Measurements from ENCODE around the gene GOLGB1. TPM values are rescaled to one million over a fixed set of nuclear protein-coding genes. Genes with fewer than 3 reads are reported as not detected.

Gene GOLGB1
- polyA plus RNA-seq, 2 of the 4 experiments (the other 2 are of a cell fraction) = 11.9 to 27.0 TPM

DNA sequence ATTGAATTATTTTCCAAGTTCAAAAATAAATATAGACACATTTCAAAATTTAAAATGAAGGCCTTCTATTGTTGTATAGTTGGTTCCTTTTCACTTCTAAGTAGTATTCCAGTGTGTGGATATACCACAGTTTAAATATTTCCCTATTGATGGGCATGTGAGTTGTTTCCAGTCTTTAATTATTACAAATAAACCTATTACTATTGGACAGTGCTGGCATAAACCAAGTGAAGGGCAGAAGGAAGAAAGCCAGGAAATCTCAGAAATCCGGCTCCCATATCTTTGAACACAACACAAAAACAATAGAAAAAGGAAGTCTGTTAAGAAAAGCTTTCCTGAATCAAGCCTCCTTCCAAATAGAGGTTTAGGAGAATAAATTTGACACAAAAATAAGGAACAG, 26.1 kb downstream of the GOLGB1 start:
- ATAC-seq (no peak), FAIRE-seq (no peak), DNase-seq (ENCODE audit: low read depth in 1 of 2, low spot score in 1 of 2) (no peak)
- Histone ChIP-seq H3K9me3 (no peaks in the 10 kb centered on the region), H3K4me2 (no peak overlapping the region), H3K4me1 (peaks cover 3% of the 10 kb centered on the region; the same call in 1 of the 3 replicates), H3K27ac (no peak overlapping the region), H3K4me3 (no peak overlapping the region)
- POLR2A ChIA-PET = no interaction called here
- TF ChIP-seq, protein P1, sequence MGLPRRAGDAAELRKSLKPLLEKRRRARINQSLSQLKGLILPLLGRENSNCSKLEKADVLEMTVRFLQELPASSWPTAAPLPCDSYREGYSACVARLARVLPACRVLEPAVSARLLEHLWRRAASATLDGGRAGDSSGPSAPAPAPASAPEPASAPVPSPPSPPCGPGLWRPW (IDR thresholded peaks at IDR 0.05) = no peak
- TF ChIP-seq, protein P2, sequence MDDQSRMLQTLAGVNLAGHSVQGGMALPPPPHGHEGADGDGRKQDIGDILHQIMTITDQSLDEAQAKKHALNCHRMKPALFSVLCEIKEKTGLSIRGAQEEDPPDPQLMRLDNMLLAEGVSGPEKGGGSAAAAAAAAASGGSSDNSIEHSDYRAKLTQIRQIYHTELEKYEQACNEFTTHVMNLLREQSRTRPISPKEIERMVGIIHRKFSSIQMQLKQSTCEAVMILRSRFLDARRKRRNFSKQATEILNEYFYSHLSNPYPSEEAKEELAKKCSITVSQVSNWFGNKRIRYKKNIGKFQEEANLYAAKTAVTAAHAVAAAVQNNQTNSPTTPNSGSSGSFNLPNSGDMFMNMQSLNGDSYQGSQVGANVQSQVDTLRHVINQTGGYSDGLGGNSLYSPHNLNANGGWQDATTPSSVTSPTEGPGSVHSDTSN (IDR thresholded peaks at IDR 0.05) = no peak
- TF ChIP-seq JUNB (IDR thresholded peaks at IDR 0.05) (no peak), HOXA7 (CRISPR knock-in tag; IDR thresholded peaks at IDR 0.05) (no peak), FOSL2 (IDR thresholded peaks at IDR 0.05) (no peak), FOSL2 (CRISPR knock-in tag; IDR thresholded peaks at IDR 0.05) (no peak)
- TF ChIP-seq, protein P3, sequence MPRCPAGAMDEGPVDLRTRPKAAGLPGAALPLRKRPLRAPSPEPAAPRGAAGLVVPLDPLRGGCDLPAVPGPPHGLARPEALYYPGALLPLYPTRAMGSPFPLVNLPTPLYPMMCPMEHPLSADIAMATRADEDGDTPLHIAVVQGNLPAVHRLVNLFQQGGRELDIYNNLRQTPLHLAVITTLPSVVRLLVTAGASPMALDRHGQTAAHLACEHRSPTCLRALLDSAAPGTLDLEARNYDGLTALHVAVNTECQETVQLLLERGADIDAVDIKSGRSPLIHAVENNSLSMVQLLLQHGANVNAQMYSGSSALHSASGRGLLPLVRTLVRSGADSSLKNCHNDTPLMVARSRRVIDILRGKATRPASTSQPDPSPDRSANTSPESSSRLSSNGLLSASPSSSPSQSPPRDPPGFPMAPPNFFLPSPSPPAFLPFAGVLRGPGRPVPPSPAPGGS (IDR thresholded peaks at IDR 0.05) = no peak
- TF ChIP-seq, protein P4, sequence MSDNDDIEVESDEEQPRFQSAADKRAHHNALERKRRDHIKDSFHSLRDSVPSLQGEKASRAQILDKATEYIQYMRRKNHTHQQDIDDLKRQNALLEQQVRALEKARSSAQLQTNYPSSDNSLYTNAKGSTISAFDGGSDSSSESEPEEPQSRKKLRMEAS (IDR thresholded peaks at IDR 0.05) = no peak
- CTCF ChIA-PET = no interaction called here
- WGBS (ENCODE audit: missing lambda C conversion rate) = 97% methylated on average over 1 of the region's 1 CpG

DNA sequence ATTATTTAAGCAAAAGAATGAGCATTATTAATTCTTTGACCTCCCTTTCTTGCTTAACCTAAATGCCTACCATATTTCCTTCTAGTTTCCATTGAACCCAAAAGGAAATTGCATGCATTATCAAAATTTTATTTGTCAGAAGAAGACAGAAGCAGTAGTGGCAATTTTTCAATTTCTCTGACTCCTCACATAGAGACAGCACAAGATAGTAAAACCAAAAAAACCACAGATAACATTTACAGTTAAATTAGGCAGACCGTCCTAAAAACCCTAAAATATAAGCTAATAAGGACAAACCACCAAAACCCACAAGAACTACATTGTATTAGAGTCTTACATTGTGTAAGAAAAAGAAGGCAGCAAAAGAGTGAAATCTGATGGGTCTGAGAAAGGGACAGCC, 27.1 kb downstream of the GOLGB1 start:
- Histone ChIP-seq H3K4me2 (no peak overlapping the region), H3K27ac (no peak overlapping the region), H3K4me3 (no peak overlapping the region), H3K4me1 (peaks cover 3% of the 10 kb centered on the region; the same call in 1 of the 3 replicates), H3K9me3 (no peaks in the 10 kb centered on the region)
- 92% methylated on average over 1 of the region's 1 CpG for WGBS (ENCODE audit: missing lambda C conversion rate)
- no peak for FAIRE-seq
- CTCF ChIA-PET = no interaction called here
- POLR2A ChIA-PET = no interaction called here
- DNase-seq (ENCODE audit: low read depth in 1 of 2, low spot score in 1 of 2) = no peak
- TF ChIP-seq CBX8 (IDR thresholded peaks at IDR 0.05) = no peak
- TF ChIP-seq RFX5 (IDR thresholded peaks at IDR 0.05) = no peak
- no peak for TF ChIP-seq KDM1A (IDR thresholded peaks at IDR 0.05; ENCODE audit: low read depth)
- TF ChIP-seq, protein P5, sequence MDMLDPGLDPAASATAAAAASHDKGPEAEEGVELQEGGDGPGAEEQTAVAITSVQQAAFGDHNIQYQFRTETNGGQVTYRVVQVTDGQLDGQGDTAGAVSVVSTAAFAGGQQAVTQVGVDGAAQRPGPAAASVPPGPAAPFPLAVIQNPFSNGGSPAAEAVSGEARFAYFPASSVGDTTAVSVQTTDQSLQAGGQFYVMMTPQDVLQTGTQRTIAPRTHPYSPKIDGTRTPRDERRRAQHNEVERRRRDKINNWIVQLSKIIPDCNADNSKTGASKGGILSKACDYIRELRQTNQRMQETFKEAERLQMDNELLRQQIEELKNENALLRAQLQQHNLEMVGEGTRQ (IDR thresholded peaks at IDR 0.05) = no peak
- TF ChIP-seq, protein P1 (IDR thresholded peaks at IDR 0.05) = no peak
- TF ChIP-seq, protein P6, sequence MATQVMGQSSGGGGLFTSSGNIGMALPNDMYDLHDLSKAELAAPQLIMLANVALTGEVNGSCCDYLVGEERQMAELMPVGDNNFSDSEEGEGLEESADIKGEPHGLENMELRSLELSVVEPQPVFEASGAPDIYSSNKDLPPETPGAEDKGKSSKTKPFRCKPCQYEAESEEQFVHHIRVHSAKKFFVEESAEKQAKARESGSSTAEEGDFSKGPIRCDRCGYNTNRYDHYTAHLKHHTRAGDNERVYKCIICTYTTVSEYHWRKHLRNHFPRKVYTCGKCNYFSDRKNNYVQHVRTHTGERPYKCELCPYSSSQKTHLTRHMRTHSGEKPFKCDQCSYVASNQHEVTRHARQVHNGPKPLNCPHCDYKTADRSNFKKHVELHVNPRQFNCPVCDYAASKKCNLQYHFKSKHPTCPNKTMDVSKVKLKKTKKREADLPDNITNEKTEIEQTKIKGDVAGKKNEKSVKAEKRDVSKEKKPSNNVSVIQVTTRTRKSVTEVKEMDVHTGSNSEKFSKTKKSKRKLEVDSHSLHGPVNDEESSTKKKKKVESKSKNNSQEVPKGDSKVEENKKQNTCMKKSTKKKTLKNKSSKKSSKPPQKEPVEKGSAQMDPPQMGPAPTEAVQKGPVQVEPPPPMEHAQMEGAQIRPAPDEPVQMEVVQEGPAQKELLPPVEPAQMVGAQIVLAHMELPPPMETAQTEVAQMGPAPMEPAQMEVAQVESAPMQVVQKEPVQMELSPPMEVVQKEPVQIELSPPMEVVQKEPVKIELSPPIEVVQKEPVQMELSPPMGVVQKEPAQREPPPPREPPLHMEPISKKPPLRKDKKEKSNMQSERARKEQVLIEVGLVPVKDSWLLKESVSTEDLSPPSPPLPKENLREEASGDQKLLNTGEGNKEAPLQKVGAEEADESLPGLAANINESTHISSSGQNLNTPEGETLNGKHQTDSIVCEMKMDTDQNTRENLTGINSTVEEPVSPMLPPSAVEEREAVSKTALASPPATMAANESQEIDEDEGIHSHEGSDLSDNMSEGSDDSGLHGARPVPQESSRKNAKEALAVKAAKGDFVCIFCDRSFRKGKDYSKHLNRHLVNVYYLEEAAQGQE (IDR thresholded peaks at IDR 0.05) = no peak
- no peak for TF ChIP-seq RARB (CRISPR knock-in tag; IDR thresholded peaks at IDR 0.05)
- no peak for TF ChIP-seq MAFK (IDR thresholded peaks at IDR 0.05; ENCODE audit: partially characterized antibody)
- no peak for TF ChIP-seq RNF2 (IDR thresholded peaks at IDR 0.05; ENCODE audit: borderline replicate concordance, low read depth)
- no peak for TF ChIP-seq ZFP36 (IDR thresholded peaks at IDR 0.05; ENCODE audit: borderline replicate concordance, partially characterized antibody)
- TF ChIP-seq NFE2L2 (conservative IDR thresholded peaks at IDR 0.05; ENCODE audit: low read length) = no peak
- TF ChIP-seq HDAC2 (IDR thresholded peaks at IDR 0.05) = no peak
- no peak for TF ChIP-seq EHMT2 (IDR thresholded peaks at IDR 0.05; ENCODE audit: low read depth)
- no peak for TF ChIP-seq JUN (IDR thresholded peaks at IDR 0.05)
- no peak for TF ChIP-seq SMC3 (IDR thresholded peaks at IDR 0.05)
- no peak for TF ChIP-seq HOXB13 (CRISPR knock-in tag; IDR thresholded peaks at IDR 0.05; ENCODE audit: low read depth)
- TF ChIP-seq POLR2A (IDR thresholded peaks at IDR 0.05; ENCODE audit: low read length) = no peak
- TF ChIP-seq, protein P7, sequence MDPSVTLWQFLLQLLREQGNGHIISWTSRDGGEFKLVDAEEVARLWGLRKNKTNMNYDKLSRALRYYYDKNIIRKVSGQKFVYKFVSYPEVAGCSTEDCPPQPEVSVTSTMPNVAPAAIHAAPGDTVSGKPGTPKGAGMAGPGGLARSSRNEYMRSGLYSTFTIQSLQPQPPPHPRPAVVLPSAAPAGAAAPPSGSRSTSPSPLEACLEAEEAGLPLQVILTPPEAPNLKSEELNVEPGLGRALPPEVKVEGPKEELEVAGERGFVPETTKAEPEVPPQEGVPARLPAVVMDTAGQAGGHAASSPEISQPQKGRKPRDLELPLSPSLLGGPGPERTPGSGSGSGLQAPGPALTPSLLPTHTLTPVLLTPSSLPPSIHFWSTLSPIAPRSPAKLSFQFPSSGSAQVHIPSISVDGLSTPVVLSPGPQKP (IDR thresholded peaks at IDR 0.05; ENCODE audit: low read depth, low read length) = no peak
- no peak for TF ChIP-seq SREBF2 (IDR thresholded peaks at IDR 0.05)
- no peak for TF ChIP-seq HEYL (CRISPR knock-in tag; IDR thresholded peaks at IDR 0.05)
- no peak for ATAC-seq
